ENCODE measurements around the gene ICAM5. TPM values are rescaled to one million over a fixed set of nuclear protein-coding genes. Genes with fewer than 3 reads are reported as not detected.

ICAM5 gene
- total RNA-seq, 1 donor from 2014 or later, result 0.38 TPM

GRCh38 chr19:10292789-10293636, 3.3 kb downstream of the ICAM5 start:
- peak overlapping the region; percentile 26 for H3K4me3 ChIP-seq (ENCODE audit: low read depth, low read length)
- no peak for TF ChIP-seq CTCF (IDR thresholded peaks at IDR 0.05; ENCODE audit: insufficient read depth, low read length, poor library complexity, severe bottlenecking)
- no peak for DNase-seq (ENCODE audit: low read depth)
- peaks cover 84% of the 10 kb centered on the region for H3K27me3 ChIP-seq (ENCODE audit: control insufficient read depth, insufficient read depth, low read length)
- no peaks in the 10 kb centered on the region for H3K36me3 ChIP-seq (ENCODE audit: control insufficient read depth, insufficient read depth, low read length)

- no peak for DNase-seq (ENCODE audit: low read depth)
- peaks cover 78% of the 10 kb centered on the region for H3K27me3 ChIP-seq (ENCODE audit: control insufficient read depth, insufficient read depth, low read length)
- TF ChIP-seq CTCF (IDR thresholded peaks at IDR 0.05; ENCODE audit: insufficient read depth, low read length, poor library complexity, severe bottlenecking), result no peak
- H3K4me3 ChIP-seq (ENCODE audit: low read depth, low read length), result no peak overlapping the region
- H3K36me3 ChIP-seq (ENCODE audit: control insufficient read depth, insufficient read depth, low read length), result no peaks in the 10 kb centered on the region
These were observed 4.0 kb downstream of the ICAM5 start for GRCh38 chr19:10293637-10294367.

GRCh38 chr19:10294368-10294697, 4.6 kb downstream of the ICAM5 start:
- DNase-seq (ENCODE audit: low read depth), result no peak
- peaks cover 72% of the 10 kb centered on the region for H3K27me3 ChIP-seq (ENCODE audit: control insufficient read depth, insufficient read depth, low read length)
- H3K4me3 ChIP-seq (ENCODE audit: low read depth, low read length), result no peak overlapping the region
- no peaks in the 10 kb centered on the region for H3K36me3 ChIP-seq (ENCODE audit: control insufficient read depth, insufficient read depth, low read length)
- TF ChIP-seq CTCF (IDR thresholded peaks at IDR 0.05; ENCODE audit: insufficient read depth, low read length, poor library complexity, severe bottlenecking), result peak; percentile 29

- DNase-seq (ENCODE audit: low read depth), result no peak
- H3K4me3 ChIP-seq (ENCODE audit: low read depth, low read length), result no peak overlapping the region
- H3K27me3 ChIP-seq (ENCODE audit: control insufficient read depth, insufficient read depth, low read length), result peaks cover 66% of the 10 kb centered on the region
These were observed 5.6 kb downstream of the ICAM5 start for GRCh38 chr19:10295305-10295846.

GRCh38 chr19:10295847-10296591, 6.3 kb downstream of the ICAM5 start:
- no peak for DNase-seq (ENCODE audit: low read depth)
- Histone ChIP-seq H3K4me3 (ENCODE audit: low read depth, low read length) (no peak overlapping the region), H3K36me3 (ENCODE audit: control insufficient read depth, insufficient read depth, low read length) (no peaks in the 10 kb centered on the region), H3K27me3 (ENCODE audit: control insufficient read depth, insufficient read depth, low read length) (peaks cover 59% of the 10 kb centered on the region)
- no peak for TF ChIP-seq CTCF (IDR thresholded peaks at IDR 0.05; ENCODE audit: insufficient read depth, low read length, poor library complexity, severe bottlenecking)

More at GRCh38 chr19:10295305-10295846, 5.6 kb downstream of the ICAM5 start:
- no peak for TF ChIP-seq CTCF (IDR thresholded peaks at IDR 0.05; ENCODE audit: insufficient read depth, low read length, poor library complexity, severe bottlenecking)
- no peaks in the 10 kb centered on the region for H3K36me3 ChIP-seq (ENCODE audit: control insufficient read depth, insufficient read depth, low read length)
